K562 (cell line): ENCODE data around the gene ANXA7. TPM values are rescaled to one million over a fixed set of nuclear protein-coding genes. Genes with fewer than 3 reads are reported as not detected.

ENCODE experiments used
- CHD1 ChIP-seq: fragments of 200-600 bp; sonication (generic); IDR thresholded peaks from one replicate; pipeline ENCODE4 v1.6.1; 2012; ENCODE audit warnings: mild to moderate bottlenecking, moderate library complexity, low read length, inconsistent platforms
- EP400 ChIP-seq: fragments of 450-650 bp; IDR thresholded peaks from 2 replicates; pipeline ENCODE4 v1.6.1; 2017; ENCODE audit warnings: antibody characterized with exemption, mild to moderate bottlenecking, moderate library complexity
- GTF2F1 ChIP-seq: IDR thresholded peaks from 2 replicates; pipeline ENCODE4 v1.6.1; 2011; ENCODE audit warnings: low read depth, low read length, improper control_type of control experiment
- HDAC6 ChIP-seq: IDR thresholded peaks from 2 replicates; pipeline ENCODE4 v1.6.1; 2012; ENCODE audit warnings: low read depth, mild to moderate bottlenecking, control low read depth, inconsistent platforms, low read length, moderate library complexity
- KLF10 ChIP-seq: fragments of 250-450 bp; sonication (Bioruptor Pico); IDR thresholded peaks from 2 replicates; pipeline ENCODE4 v1.6.1; 2021; ENCODE audit warnings: matching md5 sums
- MAFF ChIP-seq: IDR thresholded peaks from 2 replicates; pipeline ENCODE4 v1.6.1; 2012; ENCODE audit warnings: low read length, improper control_type of control experiment
- SIX5 ChIP-seq, 2 experiments: IDR thresholded peaks; 2 replicates each; pipeline ENCODE4 v1.6.1; 2011; ENCODE audit warnings: low read length in 2 of 2, borderline replicate concordance in 1 of 2, low read depth in 1 of 2, mild to moderate bottlenecking in 1 of 2, moderate library complexity in 1 of 2; ENCODE audit not compliant: insufficient read depth in 1 of 2
- TCF7L2 ChIP-seq: fragments of 150-350 bp; IDR thresholded peaks from 2 replicates; pipeline ENCODE4 v1.6.1; 2016; ENCODE audit warnings: low read depth, mild to moderate bottlenecking, low read length, moderate library complexity
- ZBTB7A ChIP-seq: IDR thresholded peaks from 2 replicates; pipeline ENCODE4 v1.6.1; 2011; ENCODE audit warnings: low read depth, mild to moderate bottlenecking, low read length, moderate library complexity, borderline replicate concordance; ENCODE audit not compliant: control insufficient read depth
- ZBTB8A ChIP-seq: fragments of 450-650 bp; IDR thresholded peaks from 2 replicates; pipeline ENCODE4 v1.6.1; 2018; ENCODE audit warnings: mild to moderate bottlenecking, moderate library complexity; ENCODE audit not compliant: partially characterized antibody
- ZNF217 ChIP-seq: sonication (generic); formaldehyde crosslinking; IDR thresholded peaks from 2 replicates; pipeline ENCODE4 v1.8.0; 2022; ENCODE audit warnings: mild to moderate bottlenecking, missing genetic modification reagents
- ZNF76 ChIP-seq: fragments of 250-450 bp; sonication (Bioruptor Pico); IDR thresholded peaks from 2 replicates; pipeline ENCODE4 v1.4.0; 2020; ENCODE audit warnings: mild to moderate bottlenecking, moderate library complexity, borderline replicate concordance
- polyA plus RNA-seq, 8 experiments: library from polyadenylated mRNA; depleted of rRNA in 4 of 8; stranded (reverse) in 5 of 8; unstranded in 3 of 8; fragments of >200 nt; fragmentation: Nextera tagmentation in 2 of 8; fragmentation: Illumina TruSeq in 1 of 8; extraction: Ambion mirVana in 2 of 8; extraction: Trizol in 1 of 8; gene quantifications; 2 replicates each; pipeline versions ENCODE4 v1.2.1 to v1.2.3, GENCODE V29; 2011 to 2014; ENCODE audit warnings: inconsistent platforms in 1 of 8, missing spikeins in 1 of 8
- total RNA-seq, 7 experiments: library from RNA; depleted of rRNA in 6 of 7; stranded (reverse); fragments of >200 nt in 6 of 7; fragmentation: Illumina TruSeq in 2 of 7; extraction: Trizol in 2 of 7; gene quantifications; 2 replicates each; pipeline versions ENCODE4 v1.2.1 to v1.2.3, GENCODE V29; 2011 to 2021; ENCODE audit warnings: low replicate concordance in 1 of 7
- TF ChIP-seq, protein P1 (sequence below): fragments of 250-450 bp; sonication (Bioruptor Pico); IDR thresholded peaks from 2 replicates; pipeline ENCODE4 v1.5.0; 2020; ENCODE audit warnings: mild to moderate bottlenecking
- TF ChIP-seq, protein P2 (sequence below): sonication (generic); formaldehyde crosslinking; IDR thresholded peaks from 2 replicates; pipeline ENCODE4 v1.8.0; 2022; ENCODE audit warnings: mild to moderate bottlenecking, missing genetic modification reagents
- TF ChIP-seq, protein P3 (sequence below): sonication (generic); formaldehyde crosslinking; IDR thresholded peaks from 2 replicates; pipeline ENCODE4 v1.8.0; 2022; ENCODE audit warnings: mild to moderate bottlenecking, missing genetic modification reagents
- TF ChIP-seq, protein P4 (sequence below): fragments of 450-650 bp; IDR thresholded peaks from 2 replicates; pipeline ENCODE4 v1.6.1; 2016; ENCODE audit warnings: mild to moderate bottlenecking
- TF ChIP-seq, protein P5 (sequence below): fragments of 250-450 bp; sonication (Bioruptor Pico); IDR thresholded peaks from 2 replicates; pipeline ENCODE4 v1.8.0; 2022; ENCODE audit warnings: moderate library complexity, mild to moderate bottlenecking, inconsistent platforms

The ANXA7 gene
- total and polyA plus RNA-seq, 9 of the 15 experiments (the other 6 are each of a cell fraction or from before 2014, with no cell fraction given) = 81.6 to 157 (median 122) TPM

DNA sequence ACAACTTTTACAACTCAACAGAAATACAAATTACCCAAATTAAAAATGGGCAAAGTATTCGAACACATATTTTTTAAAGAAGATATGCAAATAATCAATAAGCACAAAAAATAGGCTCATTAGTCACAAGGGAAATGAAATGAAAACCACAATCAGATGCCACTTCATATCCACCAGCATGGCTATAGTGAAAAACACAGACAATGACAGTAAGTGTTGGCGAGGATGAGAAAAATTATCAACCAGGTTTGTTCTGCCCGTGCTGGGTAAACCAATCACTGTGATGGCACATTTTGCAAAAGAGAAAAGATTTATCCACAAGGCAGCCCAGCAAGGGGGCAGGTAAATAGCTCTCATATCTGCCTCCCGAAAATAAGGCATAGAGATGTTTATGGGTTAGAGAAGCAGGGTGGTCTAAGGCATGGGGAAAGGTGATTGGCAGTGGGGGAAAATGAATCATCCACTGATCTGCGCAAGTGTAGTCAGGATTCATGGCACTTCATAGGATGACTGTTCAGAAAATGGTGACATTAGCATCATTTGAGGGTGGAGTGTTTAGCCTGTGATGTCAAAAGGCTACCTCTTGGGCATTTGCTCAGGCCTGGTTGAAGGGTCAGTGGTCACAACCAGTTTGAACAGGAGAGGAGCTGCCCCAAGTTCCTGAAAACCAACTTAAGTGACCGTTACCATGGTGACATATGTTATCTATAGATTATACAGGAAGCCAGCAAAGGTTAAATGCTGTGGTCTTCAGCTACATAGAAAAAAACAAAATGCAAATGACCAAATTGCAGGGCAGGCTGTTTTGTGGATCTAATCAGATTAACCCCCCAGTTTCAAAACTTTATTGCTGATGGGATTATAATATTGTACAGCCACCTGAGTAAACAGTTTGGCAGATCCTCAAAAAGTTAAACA lies 47.2 kb downstream of the ANXA7 start (continued):
- TF ChIP-seq, protein P1, sequence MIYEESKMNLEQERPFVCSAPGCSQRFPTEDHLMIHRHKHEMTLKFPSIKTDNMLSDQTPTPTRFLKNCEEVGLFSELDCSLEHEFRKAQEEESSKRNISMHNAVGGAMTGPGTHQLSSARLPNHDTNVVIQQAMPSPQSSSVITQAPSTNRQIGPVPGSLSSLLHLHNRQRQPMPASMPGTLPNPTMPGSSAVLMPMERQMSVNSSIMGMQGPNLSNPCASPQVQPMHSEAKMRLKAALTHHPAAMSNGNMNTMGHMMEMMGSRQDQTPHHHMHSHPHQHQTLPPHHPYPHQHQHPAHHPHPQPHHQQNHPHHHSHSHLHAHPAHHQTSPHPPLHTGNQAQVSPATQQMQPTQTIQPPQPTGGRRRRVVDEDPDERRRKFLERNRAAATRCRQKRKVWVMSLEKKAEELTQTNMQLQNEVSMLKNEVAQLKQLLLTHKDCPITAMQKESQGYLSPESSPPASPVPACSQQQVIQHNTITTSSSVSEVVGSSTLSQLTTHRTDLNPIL (CRISPR knock-in tag) = no peak
- no peak for TF ChIP-seq ZNF76 (CRISPR knock-in tag)
- TF ChIP-seq, protein P2, sequence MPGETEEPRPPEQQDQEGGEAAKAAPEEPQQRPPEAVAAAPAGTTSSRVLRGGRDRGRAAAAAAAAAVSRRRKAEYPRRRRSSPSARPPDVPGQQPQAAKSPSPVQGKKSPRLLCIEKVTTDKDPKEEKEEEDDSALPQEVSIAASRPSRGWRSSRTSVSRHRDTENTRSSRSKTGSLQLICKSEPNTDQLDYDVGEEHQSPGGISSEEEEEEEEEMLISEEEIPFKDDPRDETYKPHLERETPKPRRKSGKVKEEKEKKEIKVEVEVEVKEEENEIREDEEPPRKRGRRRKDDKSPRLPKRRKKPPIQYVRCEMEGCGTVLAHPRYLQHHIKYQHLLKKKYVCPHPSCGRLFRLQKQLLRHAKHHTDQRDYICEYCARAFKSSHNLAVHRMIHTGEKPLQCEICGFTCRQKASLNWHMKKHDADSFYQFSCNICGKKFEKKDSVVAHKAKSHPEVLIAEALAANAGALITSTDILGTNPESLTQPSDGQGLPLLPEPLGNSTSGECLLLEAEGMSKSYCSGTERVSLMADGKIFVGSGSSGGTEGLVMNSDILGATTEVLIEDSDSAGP = no peak
- TF ChIP-seq HDAC6 = no peak
- no peak for TF ChIP-seq ZNF217 (CRISPR knock-in tag)
- no peak for TF ChIP-seq CHD1
- TF ChIP-seq, protein P3, sequence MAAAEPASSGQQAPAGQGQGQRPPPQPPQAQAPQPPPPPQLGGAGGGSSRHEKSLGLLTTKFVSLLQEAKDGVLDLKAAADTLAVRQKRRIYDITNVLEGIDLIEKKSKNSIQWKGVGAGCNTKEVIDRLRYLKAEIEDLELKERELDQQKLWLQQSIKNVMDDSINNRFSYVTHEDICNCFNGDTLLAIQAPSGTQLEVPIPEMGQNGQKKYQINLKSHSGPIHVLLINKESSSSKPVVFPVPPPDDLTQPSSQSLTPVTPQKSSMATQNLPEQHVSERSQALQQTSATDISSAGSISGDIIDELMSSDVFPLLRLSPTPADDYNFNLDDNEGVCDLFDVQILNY (CRISPR knock-in tag) = no peak
- TF ChIP-seq ZBTB8A = no peak
- no peak for TF ChIP-seq ZBTB7A
- TF ChIP-seq TCF7L2 = no peak
- TF ChIP-seq GTF2F1 = no peak
- TF ChIP-seq SIX5 (IDR thresholded peaks at IDR 0.05; ENCODE audit: borderline replicate concordance in 1 of 2, insufficient read depth in 1 of 2, low read depth in 1 of 2, low read length in 2 of 2) = no peak
- peak; percentile 79; the same call in 1 of the 2 replicates for TF ChIP-seq KLF10 (CRISPR knock-in tag)
- TF ChIP-seq EP400 = peak; percentile 29
- TF ChIP-seq, protein P4, sequence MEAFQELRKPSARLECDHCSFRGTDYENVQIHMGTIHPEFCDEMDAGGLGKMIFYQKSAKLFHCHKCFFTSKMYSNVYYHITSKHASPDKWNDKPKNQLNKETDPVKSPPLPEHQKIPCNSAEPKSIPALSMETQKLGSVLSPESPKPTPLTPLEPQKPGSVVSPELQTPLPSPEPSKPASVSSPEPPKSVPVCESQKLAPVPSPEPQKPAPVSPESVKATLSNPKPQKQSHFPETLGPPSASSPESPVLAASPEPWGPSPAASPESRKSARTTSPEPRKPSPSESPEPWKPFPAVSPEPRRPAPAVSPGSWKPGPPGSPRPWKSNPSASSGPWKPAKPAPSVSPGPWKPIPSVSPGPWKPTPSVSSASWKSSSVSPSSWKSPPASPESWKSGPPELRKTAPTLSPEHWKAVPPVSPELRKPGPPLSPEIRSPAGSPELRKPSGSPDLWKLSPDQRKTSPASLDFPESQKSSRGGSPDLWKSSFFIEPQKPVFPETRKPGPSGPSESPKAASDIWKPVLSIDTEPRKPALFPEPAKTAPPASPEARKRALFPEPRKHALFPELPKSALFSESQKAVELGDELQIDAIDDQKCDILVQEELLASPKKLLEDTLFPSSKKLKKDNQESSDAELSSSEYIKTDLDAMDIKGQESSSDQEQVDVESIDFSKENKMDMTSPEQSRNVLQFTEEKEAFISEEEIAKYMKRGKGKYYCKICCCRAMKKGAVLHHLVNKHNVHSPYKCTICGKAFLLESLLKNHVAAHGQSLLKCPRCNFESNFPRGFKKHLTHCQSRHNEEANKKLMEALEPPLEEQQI = no peak
- TF ChIP-seq MAFF = peak; percentile 7; the same call in 1 of the 2 replicates
- TF ChIP-seq, protein P5, sequence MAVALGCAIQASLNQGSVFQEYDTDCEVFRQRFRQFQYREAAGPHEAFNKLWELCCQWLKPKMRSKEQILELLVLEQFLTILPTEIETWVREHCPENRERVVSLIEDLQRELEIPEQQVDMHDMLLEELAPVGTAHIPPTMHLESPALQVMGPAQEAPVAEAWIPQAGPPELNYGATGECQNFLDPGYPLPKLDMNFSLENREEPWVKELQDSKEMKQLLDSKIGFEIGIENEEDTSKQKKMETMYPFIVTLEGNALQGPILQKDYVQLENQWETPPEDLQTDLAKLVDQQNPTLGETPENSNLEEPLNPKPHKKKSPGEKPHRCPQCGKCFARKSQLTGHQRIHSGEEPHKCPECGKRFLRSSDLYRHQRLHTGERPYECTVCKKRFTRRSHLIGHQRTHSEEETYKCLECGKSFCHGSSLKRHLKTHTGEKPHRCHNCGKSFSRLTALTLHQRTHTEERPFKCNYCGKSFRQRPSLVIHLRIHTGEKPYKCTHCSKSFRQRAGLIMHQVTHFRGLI (CRISPR knock-in tag) = no peak
